Tibial nerve (tissue), 3 donors: ENCODE data around the gene FUOM.
"Not testable (repeated sequence)": the region's sequence is repeated elsewhere in the genome, so short reads cannot be mapped to it uniquely, and the experiment has no call there.

ENCODE experiments used
- POLR2A ChIP-seq, 2 donors: fragments of 450-650 bp; IDR thresholded peaks; one replicate each; pipeline ENCODE4 v1.6.1; 2017; ENCODE audit warnings: antibody characterized with exemption in 2 of 2, mild to moderate bottlenecking in 2 of 2, moderate library complexity in 2 of 2
- TF ChIP-seq, protein P1 (sequence below), 5 experiments: fragments of 200-600 bp in 3 of 5; fragments of 450-650 bp in 2 of 5; sonication (generic) in 3 of 5; IDR thresholded peaks; one replicate each; pipeline ENCODE4 v1.5.1; 2016 to 2019; ENCODE audit warnings: antibody characterized with exemption in 5 of 5, mild to moderate bottlenecking in 3 of 5, moderate library complexity in 2 of 5

DNA sequence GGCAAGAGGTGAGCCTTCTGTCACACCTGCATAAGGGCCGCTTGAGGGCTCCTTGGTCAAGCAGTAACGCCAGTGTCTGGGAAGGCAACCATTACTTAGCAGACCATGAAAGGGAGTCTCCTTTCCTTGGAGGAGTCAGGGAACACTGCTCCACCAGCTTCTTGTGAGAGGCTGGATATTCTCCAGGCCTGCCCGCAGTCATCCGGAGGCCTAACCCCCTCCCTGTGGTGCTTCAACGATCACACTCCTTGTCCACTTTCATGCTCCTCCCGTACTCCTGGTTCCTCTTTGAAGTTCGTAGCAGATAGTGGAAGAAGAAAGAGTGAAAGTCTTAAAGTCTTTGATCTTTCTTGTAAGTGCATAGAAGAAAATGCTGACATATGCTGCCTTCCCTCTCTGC lies 9.6 kb upstream of the FUOM start:
- TF ChIP-seq POLR2A (IDR thresholded peaks at IDR 0.05) = not testable (repeated sequence)
- TF ChIP-seq, protein P1, sequence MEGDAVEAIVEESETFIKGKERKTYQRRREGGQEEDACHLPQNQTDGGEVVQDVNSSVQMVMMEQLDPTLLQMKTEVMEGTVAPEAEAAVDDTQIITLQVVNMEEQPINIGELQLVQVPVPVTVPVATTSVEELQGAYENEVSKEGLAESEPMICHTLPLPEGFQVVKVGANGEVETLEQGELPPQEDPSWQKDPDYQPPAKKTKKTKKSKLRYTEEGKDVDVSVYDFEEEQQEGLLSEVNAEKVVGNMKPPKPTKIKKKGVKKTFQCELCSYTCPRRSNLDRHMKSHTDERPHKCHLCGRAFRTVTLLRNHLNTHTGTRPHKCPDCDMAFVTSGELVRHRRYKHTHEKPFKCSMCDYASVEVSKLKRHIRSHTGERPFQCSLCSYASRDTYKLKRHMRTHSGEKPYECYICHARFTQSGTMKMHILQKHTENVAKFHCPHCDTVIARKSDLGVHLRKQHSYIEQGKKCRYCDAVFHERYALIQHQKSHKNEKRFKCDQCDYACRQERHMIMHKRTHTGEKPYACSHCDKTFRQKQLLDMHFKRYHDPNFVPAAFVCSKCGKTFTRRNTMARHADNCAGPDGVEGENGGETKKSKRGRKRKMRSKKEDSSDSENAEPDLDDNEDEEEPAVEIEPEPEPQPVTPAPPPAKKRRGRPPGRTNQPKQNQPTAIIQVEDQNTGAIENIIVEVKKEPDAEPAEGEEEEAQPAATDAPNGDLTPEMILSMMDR (IDR thresholded peaks at IDR 0.05) = not testable (repeated sequence)
